ENCODE measurements around the gene CALB2.

Gene CALB2

GRCh38 chr16:71421911-71422310 lies 63.4 kb downstream of the CALB2 start:
- no peak for ATAC-seq
- Mint-ChIP-seq H3K27me3 (peaks cover 40% of the 10 kb centered on the region), H3K9me3 (no peaks in the 10 kb centered on the region), H3K4me3 (no peak overlapping the region), H3K36me3 (ENCODE audit: low read depth) (no peaks in the 10 kb centered on the region), H3K4me1 (no peaks in the 10 kb centered on the region), H3K27ac (no peak overlapping the region)
- peak; percentile 29 for DNase-seq

GRCh38 chr16:71423016-71423415 lies 64.5 kb downstream of the CALB2 start:
- Mint-ChIP-seq H3K27ac (no peak overlapping the region), H3K4me1 (no peaks in the 10 kb centered on the region), H3K4me3 (no peak overlapping the region), H3K27me3 (peaks cover 43% of the 10 kb centered on the region), H3K9me3 (no peaks in the 10 kb centered on the region), H3K36me3 (ENCODE audit: low read depth) (no peaks in the 10 kb centered on the region)
- DNase-seq (no peak), ATAC-seq (no peak)

- Mint-ChIP-seq H3K27ac (no peak overlapping the region), H3K4me3 (no peak overlapping the region), H3K9me3 (no peaks in the 10 kb centered on the region), H3K4me1 (no peaks in the 10 kb centered on the region), H3K36me3 (ENCODE audit: low read depth) (no peaks in the 10 kb centered on the region), H3K27me3 (peaks cover 50% of the 10 kb centered on the region)
- DNase-seq (no peak), ATAC-seq (no peak)
Observed at GRCh38 chr16:71423865-71424264, 65.3 kb downstream of the CALB2 start.

GRCh38 chr16:71424626-71425025 lies 66.1 kb downstream of the CALB2 start:
- Mint-ChIP-seq H3K9me3 (no peaks in the 10 kb centered on the region), H3K4me3 (no peak overlapping the region), H3K27me3 (peaks cover 52% of the 10 kb centered on the region), H3K27ac (no peak overlapping the region), H3K4me1 (no peaks in the 10 kb centered on the region), H3K36me3 (ENCODE audit: low read depth) (no peaks in the 10 kb centered on the region)
- ATAC-seq, result no peak
- DNase-seq, result no peak

GRCh38 chr16:71425746-71426068 lies 67.2 kb downstream of the CALB2 start:
- no peak overlapping the region for H3K4me3 Mint-ChIP-seq
- no peaks in the 10 kb centered on the region for H3K36me3 Mint-ChIP-seq (ENCODE audit: low read depth)
- H3K27ac Mint-ChIP-seq, result no peak overlapping the region
- no peak for ATAC-seq
- peaks cover 56% of the 10 kb centered on the region for H3K27me3 Mint-ChIP-seq
- no peak for DNase-seq
- no peaks in the 10 kb centered on the region for H3K9me3 Mint-ChIP-seq
- no peaks in the 10 kb centered on the region for H3K4me1 Mint-ChIP-seq

- H3K4me3 Mint-ChIP-seq, result peak overlapping the region; percentile 49
- H3K9me3 Mint-ChIP-seq, result no peaks in the 10 kb centered on the region
- peaks cover 57% of the 10 kb centered on the region for H3K27me3 Mint-ChIP-seq
- peak; percentile 92 for ATAC-seq
- peak; percentile 36 for DNase-seq
- H3K36me3 Mint-ChIP-seq (ENCODE audit: low read depth), result no peaks in the 10 kb centered on the region
- H3K4me1 Mint-ChIP-seq, result no peaks in the 10 kb centered on the region
- H3K27ac Mint-ChIP-seq, result peak overlapping the region; percentile 69
Observed at GRCh38 chr16:71426069-71426879, 67.8 kb downstream of the CALB2 start.

GRCh38 chr16:71426880-71427615 lies 68.5 kb downstream of the CALB2 start:
- no peaks in the 10 kb centered on the region for H3K36me3 Mint-ChIP-seq (ENCODE audit: low read depth)
- ATAC-seq (no peak), DNase-seq (no peak)
- H3K9me3 Mint-ChIP-seq, result no peaks in the 10 kb centered on the region
- H3K4me1 Mint-ChIP-seq, result no peaks in the 10 kb centered on the region
- H3K27me3 Mint-ChIP-seq, result peaks cover 58% of the 10 kb centered on the region
- no peak overlapping the region for H3K4me3 Mint-ChIP-seq
- H3K27ac Mint-ChIP-seq, result no peak overlapping the region

GRCh38 chr16:71428385-71428784 lies 69.9 kb downstream of the CALB2 start:
- no peak for DNase-seq
- Mint-ChIP-seq H3K4me1 (no peaks in the 10 kb centered on the region), H3K36me3 (ENCODE audit: low read depth) (no peaks in the 10 kb centered on the region), H3K27me3 (peaks cover 54% of the 10 kb centered on the region), H3K9me3 (no peaks in the 10 kb centered on the region), H3K4me3 (no peak overlapping the region), H3K27ac (no peak overlapping the region)
- no peak for ATAC-seq

GRCh38 chr16:71428883-71429282 lies 70.4 kb downstream of the CALB2 start:
- peaks cover 54% of the 10 kb centered on the region for H3K27me3 Mint-ChIP-seq
- no peaks in the 10 kb centered on the region for H3K36me3 Mint-ChIP-seq (ENCODE audit: low read depth)
- DNase-seq, result no peak

GRCh38 chr16:71429581-71429980 lies 71.1 kb downstream of the CALB2 start:
- peaks cover 51% of the 10 kb centered on the region for H3K27me3 Mint-ChIP-seq
- no peaks in the 10 kb centered on the region for H3K9me3 Mint-ChIP-seq
- no peak for DNase-seq
- no peak overlapping the region for H3K4me3 Mint-ChIP-seq
- H3K36me3 Mint-ChIP-seq (ENCODE audit: low read depth), result no peaks in the 10 kb centered on the region
- H3K4me1 Mint-ChIP-seq, result no peaks in the 10 kb centered on the region
- H3K27ac Mint-ChIP-seq, result no peak overlapping the region
- no peak for ATAC-seq

More at GRCh38 chr16:71428883-71429282, 70.4 kb downstream of the CALB2 start:
- H3K9me3 Mint-ChIP-seq, result no peaks in the 10 kb centered on the region
- no peak overlapping the region for H3K4me3 Mint-ChIP-seq
- H3K27ac Mint-ChIP-seq, result no peak overlapping the region
- H3K4me1 Mint-ChIP-seq, result no peaks in the 10 kb centered on the region
- ATAC-seq, result no peak

- H3K36me3 Mint-ChIP-seq (ENCODE audit: low read depth), result no peaks in the 10 kb centered on the region
- H3K27ac Mint-ChIP-seq, result no peak overlapping the region
- no peak overlapping the region for H3K4me3 Mint-ChIP-seq
- no peaks in the 10 kb centered on the region for H3K4me1 Mint-ChIP-seq
- H3K27me3 Mint-ChIP-seq, result peaks cover 41% of the 10 kb centered on the region
- ATAC-seq (no peak), DNase-seq (no peak)
- H3K9me3 Mint-ChIP-seq, result no peaks in the 10 kb centered on the region
Observed at GRCh38 chr16:71430744-71431143, 72.2 kb downstream of the CALB2 start.

- Mint-ChIP-seq H3K27me3 (peaks cover 37% of the 10 kb centered on the region), H3K36me3 (ENCODE audit: low read depth) (no peaks in the 10 kb centered on the region), H3K4me1 (no peaks in the 10 kb centered on the region), H3K4me3 (no peak overlapping the region), H3K27ac (no peak overlapping the region), H3K9me3 (no peaks in the 10 kb centered on the region)
- DNase-seq, result no peak
- no peak for ATAC-seq
Observed at GRCh38 chr16:71431176-71431575, 72.7 kb downstream of the CALB2 start.

- no peak for DNase-seq
- H3K27me3 Mint-ChIP-seq, result peaks cover 30% of the 10 kb centered on the region
- H3K4me3 Mint-ChIP-seq, result no peak overlapping the region
- H3K36me3 Mint-ChIP-seq (ENCODE audit: low read depth), result no peaks in the 10 kb centered on the region
- H3K27ac Mint-ChIP-seq, result no peak overlapping the region
- H3K9me3 Mint-ChIP-seq, result no peaks in the 10 kb centered on the region
- no peak for ATAC-seq
- no peaks in the 10 kb centered on the region for H3K4me1 Mint-ChIP-seq
Observed at GRCh38 chr16:71431991-71432390, 73.5 kb downstream of the CALB2 start.

- H3K9me3 Mint-ChIP-seq, result no peaks in the 10 kb centered on the region
- H3K4me1 Mint-ChIP-seq, result no peaks in the 10 kb centered on the region
- ATAC-seq (no peak), DNase-seq (no peak)
- no peak overlapping the region for H3K4me3 Mint-ChIP-seq
- peaks cover 32% of the 10 kb centered on the region for H3K27me3 Mint-ChIP-seq
- no peaks in the 10 kb centered on the region for H3K36me3 Mint-ChIP-seq (ENCODE audit: low read depth)
- no peak overlapping the region for H3K27ac Mint-ChIP-seq
Observed at GRCh38 chr16:71432906-71433305, 74.4 kb downstream of the CALB2 start.

GRCh38 chr16:71436473-71436872 lies 78.0 kb downstream of the CALB2 start:
- no peak for DNase-seq
- Mint-ChIP-seq H3K4me1 (no peaks in the 10 kb centered on the region), H3K4me3 (no peak overlapping the region), H3K27me3 (peaks cover 35% of the 10 kb centered on the region), H3K9me3 (no peaks in the 10 kb centered on the region), H3K36me3 (ENCODE audit: low read depth) (no peaks in the 10 kb centered on the region), H3K27ac (no peak overlapping the region)
- no peak for ATAC-seq
